Left renal pelvis (tissue), 4 donors: ENCODE measurements around the gene SSBP2. TPM values are rescaled to one million over a fixed set of nuclear protein-coding genes. Genes with fewer than 3 reads are reported as not detected.

Source experiments
- DNase-seq, 4 donors: peaks; one replicate each; pipeline ENCODE4 v3.0.0-alpha.2; 2013; ENCODE audit warnings: low read depth in 4 of 4, low spot score in 3 of 4
- polyA plus RNA-seq, 4 donors: library from polyadenylated mRNA; unstranded; fragments of 120-200 nt; gene quantifications; one replicate each; pipeline ENCODE4 v1.2.1, GENCODE V29; 2013; ENCODE audit not compliant: insufficient read length in 4 of 4

SSBP2 gene
- polyA plus RNA-seq, 4 donors, result 85.6 to 125 (median 93.6) TPM

DNA sequence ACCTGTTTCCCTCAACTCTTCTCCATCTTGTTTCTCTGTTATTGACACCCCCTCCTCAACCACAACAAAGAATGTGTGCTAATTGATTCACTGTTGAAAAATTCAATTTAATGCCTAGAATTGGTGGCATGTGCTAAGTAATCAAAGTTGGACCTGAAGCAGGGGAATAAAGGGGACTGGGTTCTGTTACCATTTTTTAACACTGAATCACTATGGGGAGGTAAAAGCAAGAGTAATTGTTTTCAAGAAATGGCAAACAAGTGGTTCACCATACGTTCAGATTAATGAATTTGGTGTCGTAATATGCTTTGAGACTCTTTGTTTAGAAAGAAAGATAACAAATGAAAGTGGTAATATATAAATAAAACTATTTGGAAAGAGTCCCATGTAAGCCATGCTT lies 17.0 kb upstream of the SSBP2 start:
- no peak for DNase-seq

- no peak for DNase-seq
These were observed 16.2 kb upstream of the SSBP2 start for GRCh38 chr5:81767097-81767496.

GRCh38 chr5:81766611-81767010 lies 15.7 kb upstream of the SSBP2 start:
- no peak for DNase-seq

DNA sequence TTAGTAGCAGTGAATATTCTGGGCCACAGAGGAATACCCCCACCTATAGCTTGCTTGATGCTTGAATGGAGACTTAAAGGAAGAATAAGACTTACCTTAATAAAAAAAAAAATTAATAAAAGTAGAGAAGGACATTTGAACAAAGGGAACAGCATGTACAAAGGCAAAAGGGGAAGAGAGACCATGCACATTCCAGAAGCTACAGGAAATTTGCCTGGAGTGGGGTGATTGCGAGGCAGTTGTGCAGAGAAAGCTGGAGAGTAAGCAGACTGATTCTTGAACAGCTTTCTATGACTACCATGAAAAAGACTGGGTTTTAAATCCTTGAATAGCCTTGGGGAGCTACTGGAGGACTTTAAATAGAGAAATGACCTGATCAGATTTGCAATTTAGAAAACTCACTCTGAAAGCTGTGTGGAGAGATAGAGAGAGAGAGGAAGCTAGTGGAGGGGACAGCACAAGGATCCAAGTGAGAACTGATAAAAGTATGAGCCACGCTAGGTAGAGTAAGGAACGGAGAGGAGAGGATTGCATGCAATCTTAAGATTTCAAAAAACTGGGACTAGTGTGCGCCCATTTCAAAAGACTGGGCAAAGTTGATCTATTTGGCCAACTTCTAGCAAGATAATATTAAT lies 12.5 kb upstream of the SSBP2 start:
- no peak for DNase-seq

DNA sequence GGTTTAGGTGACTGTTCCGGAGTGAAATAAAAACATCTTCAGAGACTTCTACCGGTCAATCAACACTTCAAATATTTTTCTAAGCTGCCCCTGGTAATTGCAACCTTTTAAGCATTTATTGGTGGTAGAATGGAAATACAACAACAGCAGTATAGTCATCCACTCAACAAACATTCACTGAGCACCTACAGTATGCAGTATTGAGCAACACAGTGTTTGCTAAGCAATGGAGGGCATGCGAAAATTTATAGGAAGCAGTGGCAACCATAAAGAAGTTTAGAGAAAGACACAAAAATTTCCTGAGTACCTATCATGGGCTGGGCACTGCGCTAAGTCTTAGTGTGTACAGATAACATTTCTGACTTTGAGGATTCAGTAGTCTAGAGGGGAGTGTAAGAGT lies 12.0 kb upstream of the SSBP2 start:
- DNase-seq, result no peak

DNA sequence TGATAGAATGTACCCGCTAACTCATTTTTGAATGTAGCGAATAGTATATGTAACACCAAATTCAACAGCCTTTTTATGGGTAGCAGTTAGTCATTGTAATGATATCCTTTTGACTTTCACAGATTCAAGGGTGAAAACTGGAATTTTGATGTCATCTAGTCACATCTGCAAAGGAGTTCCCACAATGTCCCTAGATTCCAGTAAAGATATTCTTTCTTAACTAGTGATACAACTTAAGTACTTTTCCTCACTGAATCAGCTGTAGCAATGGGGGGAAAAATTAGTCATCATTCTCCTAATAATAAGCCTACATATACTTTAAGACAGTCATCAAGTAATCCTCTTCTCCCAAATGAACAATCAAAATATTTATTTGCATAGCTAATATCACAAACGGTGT lies 11.5 kb upstream of the SSBP2 start:
- DNase-seq, result no peak

DNA sequence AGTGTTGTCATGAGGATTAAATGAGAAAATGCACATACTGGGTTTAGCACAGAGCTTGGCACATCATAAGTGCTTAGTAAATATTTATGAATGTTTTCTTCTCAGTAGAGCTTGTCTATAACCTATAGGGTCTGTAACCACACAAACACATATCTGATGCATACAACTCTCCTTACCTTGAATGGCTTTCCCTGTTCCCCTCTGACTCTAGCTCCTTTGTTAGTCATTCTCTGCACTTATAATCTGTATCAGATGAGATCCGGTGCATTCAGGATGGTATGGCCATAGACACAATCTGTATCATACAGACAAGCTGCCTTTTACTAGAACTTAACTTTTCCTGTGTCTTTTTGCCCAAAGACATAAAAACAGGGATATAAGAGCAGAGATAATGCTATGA lies 11.1 kb upstream of the SSBP2 start:
- DNase-seq, result no peak

DNA sequence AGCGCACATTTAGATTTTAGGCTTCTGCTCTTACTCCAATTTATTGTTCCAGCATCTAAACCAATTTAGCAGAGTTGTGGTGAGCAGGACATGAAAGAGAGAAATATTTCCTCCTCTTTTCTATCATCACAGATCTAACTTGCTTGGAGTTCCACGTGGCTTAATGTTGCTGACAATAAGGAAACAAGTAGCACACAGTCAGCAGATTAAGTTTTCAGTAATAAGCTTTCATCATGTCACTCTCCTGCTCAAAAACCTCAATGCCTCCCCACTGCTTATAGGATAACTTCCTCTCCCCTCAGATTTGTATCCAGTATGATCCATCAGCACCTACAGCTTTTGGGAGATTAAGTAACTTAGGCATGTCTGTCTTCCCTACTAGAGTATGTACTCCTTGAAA lies 10.4 kb upstream of the SSBP2 start:
- no peak for DNase-seq

DNA sequence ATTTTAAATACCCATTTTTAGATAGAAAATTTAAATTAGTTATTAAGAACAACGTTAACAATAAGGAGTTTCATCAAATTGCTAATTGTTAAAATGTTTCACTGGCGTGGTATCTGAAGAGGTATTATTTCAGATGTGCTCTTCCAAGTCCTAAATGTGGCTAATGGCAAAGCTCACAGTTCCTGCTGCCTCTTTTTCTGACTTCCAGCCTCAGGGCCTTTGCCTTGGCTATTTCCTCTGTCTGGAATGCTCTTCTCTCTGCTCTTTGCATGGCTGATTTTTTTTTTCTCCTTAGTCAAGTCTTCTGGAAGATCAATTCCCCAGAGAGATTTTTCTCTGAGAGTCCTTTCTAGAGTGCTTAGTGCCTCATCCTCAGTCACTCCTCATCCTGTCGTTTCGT lies 9.6 kb upstream of the SSBP2 start:
- DNase-seq, result no peak

- DNase-seq, result no peak
These were observed 8.7 kb upstream of the SSBP2 start for GRCh38 chr5:81759632-81760005.

GRCh38 chr5:81757404-81757803 lies 6.5 kb upstream of the SSBP2 start:
- DNase-seq, result no peak

- no peak for DNase-seq
These were observed 5.1 kb upstream of the SSBP2 start for GRCh38 chr5:81756016-81756415.

GRCh38 chr5:81755320-81755719 lies 4.4 kb upstream of the SSBP2 start:
- no peak for DNase-seq

DNA sequence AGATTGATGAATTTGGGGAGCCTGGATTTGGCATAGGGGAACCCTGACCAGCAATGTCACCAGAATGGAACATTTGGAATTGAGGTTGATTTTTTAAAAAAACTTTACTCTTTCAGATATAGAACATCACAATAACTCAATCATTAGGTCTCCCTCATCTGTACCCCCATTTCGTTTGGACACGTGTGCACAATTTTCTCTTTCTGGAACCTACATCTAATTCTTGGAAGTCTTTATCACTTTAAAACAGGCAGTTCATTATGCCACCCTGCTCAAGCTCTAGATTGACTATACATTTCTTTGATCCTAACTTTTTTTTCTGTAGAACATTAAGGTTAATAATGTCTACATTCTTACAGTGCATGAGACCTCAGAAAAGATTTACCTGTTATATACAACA lies 3.7 kb upstream of the SSBP2 start:
- no peak for DNase-seq

- no peak for DNase-seq
These were observed 2.5 kb upstream of the SSBP2 start for GRCh38 chr5:81753429-81753828.

DNA sequence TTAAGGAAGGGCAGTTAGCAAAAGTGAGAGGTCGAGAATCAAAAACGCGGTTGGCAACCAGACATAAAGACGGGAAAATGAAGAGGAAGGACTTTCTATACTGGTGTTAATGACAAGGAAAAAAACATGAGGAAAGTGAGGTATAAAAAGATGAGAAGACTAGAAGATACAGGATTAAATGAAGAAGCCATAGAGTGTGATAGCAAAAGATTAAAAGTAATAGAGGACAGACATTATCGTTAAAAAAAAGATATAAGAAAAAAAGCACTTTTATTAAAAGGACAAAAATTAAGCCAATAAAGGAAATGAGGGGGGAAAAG lies 1.7 kb upstream of the SSBP2 start:
- DNase-seq, result no peak

GRCh38 chr5:81751836-81752643 lies 1.1 kb upstream of the SSBP2 start:
- DNase-seq, result peak in 1 of 4 donors; percentile 10

DNA sequence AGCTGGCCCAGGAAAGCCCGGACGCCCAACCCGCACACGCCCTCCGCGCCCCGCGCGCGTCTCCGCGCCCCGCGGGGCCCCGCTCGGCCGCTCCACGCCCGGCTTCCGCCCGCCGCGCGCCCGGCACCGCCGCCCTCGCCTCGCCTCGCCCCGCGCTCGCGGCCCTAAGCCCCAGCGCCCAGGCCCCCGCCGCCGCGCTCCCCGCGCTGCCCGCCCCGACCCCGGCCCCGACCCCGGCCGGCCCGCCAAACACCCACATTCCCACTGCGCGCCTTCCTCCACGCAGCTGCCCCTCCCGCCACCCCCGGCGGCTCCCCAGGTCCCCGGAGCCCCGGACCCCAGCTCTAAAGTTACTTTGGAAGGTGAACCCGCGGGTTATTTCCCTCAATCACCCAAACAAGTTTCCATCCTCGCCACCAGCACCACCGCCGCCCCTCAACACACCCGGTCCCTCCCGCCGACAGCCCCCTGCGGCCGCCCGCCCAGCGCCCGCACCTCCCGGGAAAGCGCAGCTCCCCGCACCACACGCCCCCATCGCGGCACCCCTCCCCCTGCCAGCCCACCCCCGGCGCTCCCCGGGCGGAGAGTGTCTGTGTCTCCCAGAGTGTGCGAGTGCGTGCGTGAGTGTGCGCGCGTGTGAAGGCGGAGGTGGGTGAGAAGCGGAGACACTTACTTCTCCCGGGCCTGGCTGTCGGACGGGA lies 439 bp downstream of the SSBP2 start:
- no peak for DNase-seq

GRCh38 chr5:81749561-81750307 lies 1.2 kb downstream of the SSBP2 start:
- peak in 2 of 4 donors; percentile 18 to 25 for DNase-seq

DNA sequence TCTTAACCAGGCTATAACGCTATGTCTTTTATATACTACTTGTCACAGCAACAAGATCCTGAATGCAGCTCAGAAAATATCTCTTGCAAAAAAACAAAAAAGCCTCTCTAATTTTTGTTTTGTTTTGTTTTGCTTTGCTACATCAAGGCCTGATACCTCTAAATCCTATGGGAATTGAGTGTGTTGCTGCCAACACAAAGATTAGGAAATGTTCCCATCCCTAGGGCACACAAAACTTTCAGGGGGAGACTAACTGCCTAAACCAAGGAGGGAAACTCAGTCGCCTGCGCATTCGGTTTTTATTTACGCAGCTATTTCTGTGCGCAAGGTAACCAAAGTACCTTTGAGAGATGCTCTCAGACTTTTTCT lies 1.7 kb downstream of the SSBP2 start:
- peak in 1 of 4 donors; percentile 26 for DNase-seq

DNA sequence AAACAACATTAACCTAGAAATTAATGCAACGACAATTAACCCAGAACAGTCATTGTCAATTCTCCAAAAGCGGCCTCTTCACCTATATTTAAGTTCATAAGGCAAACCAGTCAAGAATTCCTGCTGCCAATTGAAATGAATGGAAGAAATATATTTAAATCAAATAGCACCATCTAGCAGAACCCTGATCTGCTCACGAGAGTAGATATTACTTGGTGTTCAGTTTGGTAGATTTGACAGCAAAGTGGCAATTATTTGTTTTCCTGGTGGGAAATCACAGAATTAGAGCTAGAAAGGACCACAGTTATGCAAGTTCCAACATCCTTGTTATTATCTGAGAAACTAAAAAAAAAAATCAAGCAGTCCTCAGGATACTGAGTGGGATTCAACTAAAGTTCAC lies 2.3 kb downstream of the SSBP2 start:
- DNase-seq, result no peak
